Epidermal melanocyte (primary cell): ENCODE data around the gene NUP210L.
"Not testable (repeated sequence)": the region's sequence is repeated elsewhere in the genome, so short reads cannot be mapped to it uniquely, and the experiment has no call there.

ENCODE experiments used
- DNase-seq: peaks from one replicate; pipeline ENCODE4 v3.0.0; 2011; ENCODE audit warnings: low spot score; ENCODE audit not compliant: insufficient read length

NUP210L gene

GRCh38 chr1:154100141-154100540, 54.7 kb downstream of the NUP210L start:
- DNase-seq, result not testable (repeated sequence)

GRCh38 chr1:154097873-154098272, 57.0 kb downstream of the NUP210L start:
- DNase-seq, result no peak

DNA sequence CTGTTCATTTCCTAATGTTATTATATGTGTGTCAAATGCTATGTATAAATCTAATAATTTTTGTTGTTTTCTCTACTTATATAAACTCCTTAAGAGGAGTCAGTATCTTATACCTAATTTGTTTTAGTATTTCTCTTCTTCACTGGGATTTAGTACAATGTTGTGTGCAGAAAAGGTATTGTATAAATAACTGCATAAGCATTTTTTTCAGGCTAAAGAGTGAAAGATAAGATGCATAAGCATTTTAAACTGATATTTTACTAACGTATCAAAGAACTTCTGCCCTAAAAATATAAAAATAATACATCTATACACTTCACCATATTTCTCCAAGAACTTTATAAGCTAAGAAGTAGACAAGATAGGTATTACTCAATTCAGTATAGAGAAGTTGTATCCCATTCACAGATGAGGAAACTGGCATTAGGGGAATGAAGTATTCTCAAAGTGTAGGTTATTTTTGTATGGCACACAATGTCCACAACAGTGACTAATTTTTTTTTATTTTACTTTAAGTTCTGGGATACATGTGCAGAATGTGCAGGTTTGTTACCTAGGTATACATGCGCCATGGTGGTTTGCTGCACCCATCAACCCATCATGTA, 59.3 kb downstream of the NUP210L start:
- no peak for DNase-seq

DNA sequence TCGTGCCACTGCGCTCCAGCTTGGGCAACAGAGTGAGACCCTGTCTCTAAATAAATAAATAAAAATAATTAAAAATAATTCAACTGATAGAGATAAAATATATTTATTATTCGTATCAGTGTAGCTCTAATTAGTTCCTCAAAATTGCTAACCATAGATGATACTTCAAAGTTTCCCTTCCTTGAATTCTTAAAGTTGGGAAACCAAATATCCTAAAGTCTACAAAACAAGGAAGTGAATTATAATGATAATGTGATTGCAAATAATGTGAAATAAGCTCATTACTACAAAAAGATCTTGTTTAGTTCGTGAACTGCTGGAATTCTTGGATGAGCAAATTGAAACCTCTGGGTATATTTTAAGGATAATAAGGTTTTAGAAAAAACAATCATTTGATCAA, 60.5 kb downstream of the NUP210L start:
- DNase-seq, result no peak

- DNase-seq, result no peak
Observed at GRCh38 chr1:154093699-154094098, 61.2 kb downstream of the NUP210L start.

DNA sequence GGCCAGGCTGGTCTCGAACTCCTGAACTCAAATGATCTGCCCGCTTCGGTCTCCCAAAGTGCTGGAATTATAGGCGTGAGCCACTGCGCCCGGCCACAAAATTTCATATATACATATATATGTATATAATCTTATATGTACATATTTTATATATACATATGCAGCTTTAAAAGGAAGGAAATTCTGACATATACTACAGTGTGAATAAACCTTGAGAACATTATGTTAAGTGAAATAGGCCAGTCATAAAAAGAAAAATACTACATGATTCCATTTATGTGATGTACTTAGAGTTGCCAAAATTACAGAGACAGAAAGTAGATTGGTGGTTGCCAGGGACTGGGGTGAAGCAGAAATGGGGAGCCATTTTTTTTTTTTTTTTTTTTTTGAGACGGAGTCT, 63.2 kb downstream of the NUP210L start:
- DNase-seq, result no peak

GRCh38 chr1:154087574-154087973, 67.3 kb downstream of the NUP210L start:
- DNase-seq, result no peak

DNA sequence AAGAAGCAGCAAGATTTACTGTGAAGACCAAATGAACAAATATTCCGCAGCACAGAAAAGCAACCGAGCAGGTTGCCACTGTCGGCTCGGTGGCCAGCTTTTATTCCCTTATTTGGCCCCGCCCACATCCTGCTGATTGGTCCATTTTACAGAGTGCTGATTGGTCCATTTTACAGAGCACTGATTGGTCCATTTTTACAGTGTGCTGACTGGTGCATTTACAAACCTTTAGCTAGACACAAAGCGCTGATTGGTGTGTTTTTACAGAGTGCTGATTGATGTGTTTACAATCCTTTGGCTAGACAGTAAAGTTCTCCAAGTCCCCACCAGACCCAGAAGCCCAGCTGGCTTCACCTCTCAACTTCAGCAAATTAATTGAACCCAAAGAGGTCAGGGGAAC, 71.8 kb downstream of the NUP210L start:
- not testable (repeated sequence) for DNase-seq

DNA sequence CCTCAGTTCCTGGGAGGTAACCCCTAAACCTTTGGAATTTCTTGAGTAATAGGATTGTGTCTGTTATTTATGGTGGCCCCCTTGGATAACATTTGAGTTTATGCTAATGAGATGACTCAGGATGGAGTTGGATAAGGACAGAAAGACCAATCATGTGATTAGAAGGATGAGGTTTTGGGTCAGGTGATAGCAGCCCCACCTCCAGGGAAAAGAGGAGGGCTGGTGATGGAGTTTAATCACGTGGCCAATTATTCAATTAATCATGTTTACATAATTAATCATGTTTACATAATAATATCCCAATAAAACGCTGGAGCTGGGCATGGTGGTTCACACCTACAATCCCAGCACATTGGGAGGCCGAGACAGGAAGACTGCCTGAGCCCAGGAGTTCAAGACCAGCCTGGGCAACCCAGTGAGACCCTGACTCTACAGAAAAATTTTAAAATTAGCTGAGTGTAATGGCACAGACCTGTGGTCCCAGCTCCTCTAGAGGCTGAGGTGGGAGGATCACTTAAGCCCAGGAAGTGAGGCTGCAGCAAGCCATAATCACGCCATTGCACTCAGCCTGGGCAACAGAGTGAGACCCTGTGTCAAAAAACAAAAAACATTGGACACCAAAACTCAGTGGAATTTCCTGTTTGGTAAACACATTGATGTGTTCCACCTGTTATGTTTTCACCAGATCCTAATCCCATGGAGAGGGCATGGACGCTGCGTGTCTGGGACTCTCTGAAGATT, 73.3 kb downstream of the NUP210L start:
- DNase-seq, result no peak

- no peak for DNase-seq
Observed at GRCh38 chr1:154076413-154076812, 78.5 kb downstream of the NUP210L start.

GRCh38 chr1:154075746-154076145, 79.1 kb downstream of the NUP210L start:
- DNase-seq, result no peak

- no peak for DNase-seq
Observed at GRCh38 chr1:154062309-154062708, 92.6 kb downstream of the NUP210L start.

- DNase-seq, result not testable (repeated sequence)
Observed at GRCh38 chr1:154047436-154047835, 107.4 kb downstream of the NUP210L start.

DNA sequence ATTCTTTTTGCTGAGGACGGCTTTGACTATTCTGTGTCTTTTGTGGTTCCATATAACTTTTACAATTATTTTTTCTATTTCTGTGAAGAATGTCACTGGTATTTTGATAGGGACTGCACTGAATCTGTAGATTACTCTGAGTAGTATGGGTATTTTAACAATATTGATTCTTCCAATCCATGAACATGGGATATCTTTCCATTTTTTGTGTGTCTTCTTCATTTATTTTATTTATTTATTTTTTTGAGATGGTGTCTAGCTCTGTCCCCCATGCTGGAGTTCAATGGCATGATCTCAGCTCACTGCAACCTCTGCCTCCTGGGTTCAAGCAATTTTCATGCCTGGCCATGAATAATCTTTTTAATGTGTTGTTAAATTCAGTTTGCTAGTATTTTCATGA, 121.2 kb downstream of the NUP210L start:
- not testable (repeated sequence) for DNase-seq

GRCh38 chr1:154019940-154020339, 134.9 kb downstream of the NUP210L start:
- no peak for DNase-seq

GRCh38 chr1:154019269-154019668, 135.6 kb downstream of the NUP210L start:
- DNase-seq, result no peak

GRCh38 chr1:154014154-154014907, 140.5 kb downstream of the NUP210L start:
- DNase-seq, result no peak

DNA sequence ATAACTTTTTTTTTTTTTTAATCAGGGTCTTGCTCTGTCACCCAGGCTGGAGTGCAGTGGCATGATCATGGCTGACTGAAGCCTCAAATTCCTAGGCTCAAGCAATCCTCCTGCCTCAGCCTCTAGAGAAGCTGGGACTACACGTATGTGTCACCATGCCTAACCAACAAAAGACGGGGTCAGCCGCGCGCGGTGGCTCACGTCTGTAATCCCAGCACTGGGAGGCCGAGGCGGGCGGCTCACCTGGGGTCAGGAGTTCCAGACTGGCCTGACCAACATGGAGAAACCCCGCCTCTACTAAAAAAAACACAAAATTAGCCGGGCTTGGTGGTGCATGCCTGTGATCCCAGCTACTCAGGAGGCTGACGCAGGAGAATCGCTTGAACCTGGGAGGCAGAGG, 142.3 kb downstream of the NUP210L start:
- DNase-seq, result not testable (repeated sequence)

DNA sequence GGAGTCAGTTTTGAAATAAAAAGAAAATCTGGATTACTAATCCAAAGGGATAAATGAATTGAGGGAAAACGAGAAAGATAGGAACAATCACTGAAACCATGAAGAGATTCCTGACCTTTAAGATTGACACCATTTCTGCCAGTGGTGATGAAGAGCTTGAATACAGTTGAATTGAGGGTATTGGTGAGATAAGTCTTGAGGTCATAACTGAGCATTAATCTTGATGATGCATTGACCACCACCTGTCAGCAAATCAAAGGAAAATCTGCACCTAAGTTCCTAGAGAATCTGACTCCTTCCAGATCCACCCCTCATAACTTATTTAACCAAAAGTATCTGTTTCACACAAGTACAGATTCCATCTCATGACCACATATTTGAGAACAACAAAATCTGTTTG, 142.7 kb downstream of the NUP210L start:
- DNase-seq, result no peak

- no peak for DNase-seq
Observed at GRCh38 chr1:154006136-154006535, 148.7 kb downstream of the NUP210L start.

- no peak for DNase-seq
Observed at GRCh38 chr1:154000420-154000819, 154.5 kb downstream of the NUP210L start.

- not testable (repeated sequence) for DNase-seq
Observed at GRCh38 chr1:153996882-153997281, 158.0 kb downstream of the NUP210L start.
